MM.1S (cell line): Measurements from ENCODE around the gene GLB1L3.

ENCODE experiments used
- EZH2 ChIP-seq: fragments of 300-600 bp; sonication (generic); optimal IDR thresholded peaks from 2 replicates; pipeline ENCODE3; 2017; ENCODE audit warnings: low read depth, mild to moderate bottlenecking, antibody characterized with exemption, low read length, mixed read lengths
- TF ChIP-seq, protein P1 (sequence below): fragments of 300-600 bp; sonication (generic); IDR thresholded peaks from 2 replicates; pipeline ENCODE4 v1.5.1; 2016; ENCODE audit warnings: antibody characterized with exemption, low read length, mixed read lengths

DNA sequence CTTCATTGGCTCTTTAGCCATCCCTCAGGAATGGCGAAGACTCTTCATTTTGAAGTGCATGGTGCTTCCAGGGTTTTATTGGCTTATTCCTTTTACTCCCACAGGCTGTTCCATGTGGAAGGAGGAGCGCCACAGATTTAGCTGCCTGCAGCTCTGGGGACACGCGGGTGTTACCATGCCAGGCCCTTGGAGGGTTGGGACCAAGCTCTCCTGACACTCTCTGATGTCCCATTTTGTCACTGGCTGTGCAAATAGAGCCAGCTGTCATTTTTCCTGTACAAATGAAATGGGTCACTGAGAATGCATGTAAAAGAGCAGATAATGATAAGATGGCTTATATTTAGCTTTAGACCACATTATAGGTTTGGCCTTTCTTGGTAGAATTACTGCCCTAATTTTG, 32.3 kb upstream of the GLB1L3 start:
- TF ChIP-seq EZH2, result no peak
- TF ChIP-seq, protein P1, sequence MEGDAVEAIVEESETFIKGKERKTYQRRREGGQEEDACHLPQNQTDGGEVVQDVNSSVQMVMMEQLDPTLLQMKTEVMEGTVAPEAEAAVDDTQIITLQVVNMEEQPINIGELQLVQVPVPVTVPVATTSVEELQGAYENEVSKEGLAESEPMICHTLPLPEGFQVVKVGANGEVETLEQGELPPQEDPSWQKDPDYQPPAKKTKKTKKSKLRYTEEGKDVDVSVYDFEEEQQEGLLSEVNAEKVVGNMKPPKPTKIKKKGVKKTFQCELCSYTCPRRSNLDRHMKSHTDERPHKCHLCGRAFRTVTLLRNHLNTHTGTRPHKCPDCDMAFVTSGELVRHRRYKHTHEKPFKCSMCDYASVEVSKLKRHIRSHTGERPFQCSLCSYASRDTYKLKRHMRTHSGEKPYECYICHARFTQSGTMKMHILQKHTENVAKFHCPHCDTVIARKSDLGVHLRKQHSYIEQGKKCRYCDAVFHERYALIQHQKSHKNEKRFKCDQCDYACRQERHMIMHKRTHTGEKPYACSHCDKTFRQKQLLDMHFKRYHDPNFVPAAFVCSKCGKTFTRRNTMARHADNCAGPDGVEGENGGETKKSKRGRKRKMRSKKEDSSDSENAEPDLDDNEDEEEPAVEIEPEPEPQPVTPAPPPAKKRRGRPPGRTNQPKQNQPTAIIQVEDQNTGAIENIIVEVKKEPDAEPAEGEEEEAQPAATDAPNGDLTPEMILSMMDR, result no peak
